Epithelial cell of esophagus (primary cell): ENCODE results near the gene CSF1R.

Experiments used
- DNase-seq: peaks from one replicate; pipeline ENCODE4 v3.0.0; 2010; ENCODE audit warnings: low read depth
- H3K4me3 ChIP-seq: 2 replicates; pipeline ENCODE4 v1.5.1; 2011; ENCODE audit warnings: mild to moderate bottlenecking, low read length, control low read depth
- TF ChIP-seq, protein P1 (sequence below): IDR thresholded peaks from 2 replicates; pipeline ENCODE4 v1.5.1; 2011; ENCODE audit warnings: low read depth, mild to moderate bottlenecking, low read length, control low read depth, inconsistent platforms; ENCODE audit not compliant: insufficient read depth; ENCODE audit errors: missing control alignments

Gene CSF1R

GRCh38 chr5:150131461-150131860 lies 45.1 kb upstream of the CSF1R start:
- H3K4me3 ChIP-seq = no peak overlapping the region
- TF ChIP-seq, protein P1, sequence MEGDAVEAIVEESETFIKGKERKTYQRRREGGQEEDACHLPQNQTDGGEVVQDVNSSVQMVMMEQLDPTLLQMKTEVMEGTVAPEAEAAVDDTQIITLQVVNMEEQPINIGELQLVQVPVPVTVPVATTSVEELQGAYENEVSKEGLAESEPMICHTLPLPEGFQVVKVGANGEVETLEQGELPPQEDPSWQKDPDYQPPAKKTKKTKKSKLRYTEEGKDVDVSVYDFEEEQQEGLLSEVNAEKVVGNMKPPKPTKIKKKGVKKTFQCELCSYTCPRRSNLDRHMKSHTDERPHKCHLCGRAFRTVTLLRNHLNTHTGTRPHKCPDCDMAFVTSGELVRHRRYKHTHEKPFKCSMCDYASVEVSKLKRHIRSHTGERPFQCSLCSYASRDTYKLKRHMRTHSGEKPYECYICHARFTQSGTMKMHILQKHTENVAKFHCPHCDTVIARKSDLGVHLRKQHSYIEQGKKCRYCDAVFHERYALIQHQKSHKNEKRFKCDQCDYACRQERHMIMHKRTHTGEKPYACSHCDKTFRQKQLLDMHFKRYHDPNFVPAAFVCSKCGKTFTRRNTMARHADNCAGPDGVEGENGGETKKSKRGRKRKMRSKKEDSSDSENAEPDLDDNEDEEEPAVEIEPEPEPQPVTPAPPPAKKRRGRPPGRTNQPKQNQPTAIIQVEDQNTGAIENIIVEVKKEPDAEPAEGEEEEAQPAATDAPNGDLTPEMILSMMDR = no peak
- no peak for DNase-seq

GRCh38 chr5:150130493-150130922 lies 44.2 kb upstream of the CSF1R start:
- no peak for DNase-seq
- H3K4me3 ChIP-seq = no peak overlapping the region
- TF ChIP-seq, protein P1 = no peak

- H3K4me3 ChIP-seq = peak overlapping the region; percentile 33
- peak; percentile 69 for DNase-seq
- TF ChIP-seq, protein P1 = peak; percentile 96
These were observed 43.6 kb upstream of the CSF1R start for GRCh38 chr5:150129813-150130492.

DNA sequence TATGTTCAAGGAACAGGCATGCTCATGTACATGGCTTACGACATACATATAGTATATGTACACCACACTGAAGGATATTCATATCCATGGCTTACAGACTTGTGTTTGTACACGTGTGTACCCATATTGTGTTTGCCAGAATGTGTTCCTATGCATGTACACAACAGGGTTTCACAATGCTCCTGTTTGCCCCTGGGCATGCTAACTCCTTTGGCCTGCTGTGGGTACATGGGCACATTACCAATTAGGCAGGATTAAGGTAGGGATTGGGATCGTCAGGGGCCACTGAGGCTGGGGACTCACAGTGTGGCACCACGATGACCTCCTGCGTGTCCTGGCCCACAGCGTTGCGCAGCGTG lies 43.1 kb upstream of the CSF1R start:
- TF ChIP-seq, protein P1 = no peak
- DNase-seq = no peak
- H3K4me3 ChIP-seq = peak overlapping the region; percentile 33

- TF ChIP-seq, protein P1 = no peak
- H3K4me3 ChIP-seq = no peak overlapping the region
- DNase-seq = no peak
These were observed 40.5 kb upstream of the CSF1R start for GRCh38 chr5:150126921-150127265.

DNA sequence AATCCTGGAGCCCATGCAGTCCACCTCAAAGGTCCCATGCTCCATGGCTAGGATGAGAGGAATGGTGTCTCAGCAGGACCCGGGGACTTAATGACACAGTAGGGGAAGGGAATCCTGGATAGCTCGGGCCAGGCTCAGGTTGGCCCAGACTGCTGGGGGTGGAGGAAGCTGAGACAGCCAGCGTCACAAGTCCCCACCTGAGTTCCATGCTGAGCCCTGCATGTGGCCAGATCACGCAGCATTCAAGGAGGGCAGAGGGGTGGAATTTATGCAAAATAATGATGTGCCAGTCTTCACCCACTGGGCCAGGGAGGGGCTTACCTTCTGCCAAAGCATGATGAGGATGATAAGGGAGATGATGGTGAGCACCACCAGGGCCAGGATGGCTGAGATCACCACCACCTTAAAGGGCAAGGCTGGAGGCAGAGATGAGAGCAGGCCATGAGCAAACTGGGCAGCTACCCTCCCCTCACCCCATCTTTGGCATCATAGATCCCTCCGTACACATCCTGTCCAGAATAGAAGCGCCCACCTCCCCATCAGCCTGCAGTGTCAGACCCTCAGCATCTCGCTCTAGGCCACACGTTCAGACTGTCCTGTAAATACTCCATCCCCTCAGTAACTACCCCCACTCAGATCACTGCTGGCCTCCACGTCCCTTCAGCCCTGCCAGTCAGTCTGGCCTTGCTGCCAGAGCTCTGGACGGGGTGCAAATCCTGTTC lies 40.0 kb upstream of the CSF1R start:
- no peak overlapping the region for H3K4me3 ChIP-seq
- TF ChIP-seq, protein P1 = no peak
- no peak for DNase-seq
